ENCODE data around the gene NEK8.

NEK8 gene

DNA sequence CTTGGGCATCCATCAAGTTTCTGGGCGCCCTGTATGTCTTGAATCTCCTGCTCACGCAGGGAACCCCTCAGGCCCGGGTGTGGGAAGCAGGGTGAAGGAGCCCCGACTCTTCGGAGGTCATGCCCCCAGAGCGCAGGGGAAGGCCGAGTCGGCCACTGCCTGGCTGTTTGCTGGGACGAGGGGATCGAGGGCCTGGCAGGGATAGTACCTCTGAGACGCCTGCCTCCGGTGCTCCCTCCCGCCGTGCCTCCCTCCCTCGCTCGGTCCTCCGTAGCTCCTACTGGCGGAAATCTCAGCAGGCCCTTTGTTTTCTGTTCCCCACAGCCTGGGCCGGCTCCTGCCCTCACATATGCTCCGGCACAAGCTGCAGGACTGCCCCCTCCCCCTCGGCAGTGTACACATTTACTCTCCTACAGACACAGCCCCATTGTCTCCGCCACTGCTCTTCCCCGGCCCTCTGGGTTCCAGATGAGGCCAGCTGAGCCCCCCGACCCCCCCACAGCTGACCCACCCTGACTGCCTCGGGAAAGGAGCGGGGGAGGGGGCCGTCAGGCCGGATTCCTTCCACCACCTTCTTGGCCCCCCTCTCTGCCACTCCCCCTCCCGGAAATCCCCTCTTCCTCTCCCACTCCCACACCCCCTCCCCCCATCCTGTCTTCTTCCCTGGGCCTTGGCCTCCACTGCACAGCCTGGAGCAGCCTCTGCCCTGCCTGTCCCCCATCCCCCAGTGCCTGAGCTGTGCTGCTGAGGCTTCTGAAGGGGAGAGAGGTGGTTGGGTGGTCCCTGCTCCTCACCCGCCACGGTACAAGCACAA lies 16.6 kb downstream of the NEK8 start:
- no peak for DNase-seq (ENCODE audit: low read depth)

DNA sequence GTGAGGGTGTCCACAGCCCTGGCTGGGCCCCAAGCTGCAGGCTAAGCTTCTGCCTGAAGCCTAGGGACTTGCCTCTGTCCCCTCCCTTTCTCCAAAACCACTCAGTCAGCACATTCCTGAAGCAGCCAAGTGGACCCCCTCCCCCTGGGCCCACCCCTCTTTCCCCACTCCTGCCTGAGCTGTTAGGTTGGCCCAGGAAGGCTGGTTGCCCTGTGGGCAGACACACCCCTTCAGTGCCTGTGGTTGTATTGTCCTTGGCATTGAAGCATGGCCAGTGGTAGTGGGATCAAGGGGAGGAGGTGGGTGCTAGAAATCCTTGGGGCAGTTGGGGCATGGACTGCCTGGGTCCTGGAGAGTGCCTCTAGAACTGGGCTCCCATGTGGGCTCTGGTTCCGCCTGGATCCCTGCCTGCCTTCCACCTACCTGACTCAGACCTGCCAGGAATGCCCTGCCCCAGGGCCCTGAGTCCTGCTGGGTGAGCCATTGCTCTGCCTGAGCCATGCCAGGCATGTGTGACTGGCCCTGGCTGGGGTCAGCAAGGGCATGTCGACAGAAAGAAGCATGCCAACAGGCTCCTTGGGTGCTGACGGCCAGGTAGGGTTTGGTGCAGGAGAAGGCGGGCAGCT lies 17.3 kb downstream of the NEK8 start:
- no peak for DNase-seq (ENCODE audit: low read depth)

DNA sequence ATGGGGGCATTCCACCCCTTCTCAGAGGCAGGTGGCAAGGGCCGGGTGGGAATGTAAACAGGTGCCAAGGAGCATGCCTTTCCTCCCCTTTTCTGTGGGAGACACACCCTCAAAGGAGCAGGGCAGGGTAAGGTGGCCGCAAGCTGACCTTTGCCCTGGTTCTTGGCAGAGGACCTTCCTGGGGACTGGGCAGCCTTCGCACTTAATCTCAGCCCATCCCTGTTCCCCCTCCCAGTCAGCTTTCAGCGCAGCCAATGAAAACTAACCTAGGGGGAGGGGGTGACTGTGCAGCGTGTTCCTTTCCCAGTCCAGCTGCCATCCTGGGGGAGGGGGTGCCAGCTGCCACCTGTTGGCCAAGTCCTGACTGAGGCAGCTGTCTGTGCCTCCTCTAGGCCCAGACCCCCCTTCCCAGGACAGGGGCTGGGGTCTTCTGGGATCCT lies 18.0 kb downstream of the NEK8 start:
- no peak for DNase-seq (ENCODE audit: low read depth)

DNA sequence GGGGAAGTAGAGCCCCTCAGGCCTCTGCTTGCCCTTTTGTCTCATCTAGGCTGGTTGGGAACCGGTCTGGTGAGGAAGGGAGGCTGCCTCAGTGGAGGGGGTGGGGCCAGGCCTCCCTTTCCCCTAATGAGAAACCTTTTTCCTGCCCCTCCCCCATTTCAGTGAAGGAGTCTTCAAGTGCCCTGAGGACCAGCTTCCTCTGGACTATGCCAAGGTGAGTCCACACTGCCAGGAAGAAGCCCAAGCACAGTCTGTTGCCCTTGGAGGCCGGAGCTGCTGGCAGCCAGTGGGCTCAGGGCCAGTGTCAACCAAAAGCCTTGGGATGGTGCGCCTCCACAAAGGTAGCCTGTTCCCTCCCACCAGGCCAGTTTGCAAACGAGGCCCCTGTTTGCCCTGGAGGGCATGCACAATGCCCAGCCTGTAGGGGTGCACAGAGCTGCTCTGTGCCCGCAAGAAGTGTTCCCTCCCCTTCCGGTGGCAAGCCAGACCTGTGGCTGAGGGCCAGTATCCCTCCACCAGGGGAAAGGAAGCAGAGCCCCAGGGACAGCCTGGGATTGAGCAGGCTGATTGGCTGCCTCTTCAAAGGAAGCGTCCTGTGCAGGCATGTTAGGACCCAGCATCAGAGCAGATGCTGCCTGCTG lies 18.6 kb downstream of the NEK8 start:
- DNase-seq (ENCODE audit: low read depth), result no peak

DNA sequence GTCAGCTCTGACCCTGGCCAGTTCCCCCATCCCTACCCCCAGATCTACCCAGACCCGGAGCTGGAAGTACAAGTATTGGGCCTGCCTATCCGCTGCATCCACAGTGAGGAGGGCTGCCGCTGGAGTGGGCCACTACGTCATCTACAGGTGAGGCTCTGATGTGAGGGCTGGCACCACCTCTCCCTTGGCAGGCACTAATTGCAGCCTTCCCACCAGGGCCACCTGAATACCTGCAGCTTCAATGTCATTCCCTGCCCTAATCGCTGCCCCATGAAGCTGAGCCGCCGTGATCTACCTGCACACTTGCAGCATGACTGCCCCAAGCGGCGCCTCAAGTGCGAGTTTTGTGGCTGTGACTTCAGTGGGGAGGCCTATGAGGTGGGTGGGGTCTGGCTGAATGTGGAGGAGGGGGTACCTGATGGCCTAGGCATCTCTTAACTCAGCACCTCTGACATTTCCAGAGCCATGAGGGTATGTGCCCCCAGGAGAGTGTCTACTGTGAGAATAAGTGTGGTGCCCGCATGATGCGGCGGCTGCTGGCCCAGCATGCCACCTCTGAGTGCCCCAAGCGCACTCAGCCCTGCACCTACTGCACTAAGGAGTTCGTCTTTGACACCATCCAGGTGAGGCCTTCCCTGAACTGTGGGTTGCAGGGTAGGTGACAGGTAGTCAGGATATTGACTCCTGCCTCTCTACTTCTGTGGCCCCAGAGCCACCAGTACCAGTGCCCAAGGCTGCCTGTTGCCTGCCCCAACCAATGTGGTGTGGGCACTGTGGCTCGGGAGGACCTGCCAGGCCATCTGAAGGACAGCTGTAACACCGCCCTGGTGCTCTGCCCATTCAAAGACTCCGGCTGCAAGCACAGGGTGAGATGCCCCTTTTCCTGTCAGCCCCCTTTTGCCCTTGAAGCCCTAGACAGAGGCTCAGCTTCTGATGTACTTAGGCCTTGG lies 19.5 kb downstream of the NEK8 start:
- no peak for DNase-seq (ENCODE audit: low read depth)

DNA sequence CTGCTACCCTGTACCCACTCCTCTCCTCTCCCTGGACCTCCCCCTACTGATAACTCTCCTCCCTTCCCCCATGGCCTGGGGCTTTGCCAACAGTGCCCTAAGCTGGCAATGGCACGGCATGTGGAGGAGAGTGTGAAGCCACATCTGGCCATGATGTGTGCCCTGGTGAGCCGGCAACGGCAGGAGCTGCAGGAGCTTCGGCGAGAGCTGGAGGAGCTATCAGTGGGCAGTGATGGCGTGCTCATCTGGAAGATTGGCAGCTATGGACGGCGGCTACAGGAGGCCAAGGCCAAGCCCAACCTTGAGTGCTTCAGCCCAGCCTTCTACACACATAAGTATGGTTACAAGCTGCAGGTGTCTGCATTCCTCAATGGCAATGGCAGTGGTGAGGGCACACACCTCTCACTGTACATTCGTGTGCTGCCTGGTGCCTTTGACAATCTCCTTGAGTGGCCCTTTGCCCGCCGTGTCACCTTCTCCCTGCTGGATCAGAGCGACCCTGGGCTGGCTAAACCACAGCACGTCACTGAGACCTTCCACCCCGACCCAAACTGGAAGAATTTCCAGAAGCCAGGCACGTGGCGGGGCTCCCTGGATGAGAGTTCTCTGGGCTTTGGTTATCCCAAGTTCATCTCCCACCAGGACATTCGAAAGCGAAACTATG lies 20.4 kb downstream of the NEK8 start:
- DNase-seq (ENCODE audit: low read depth), result no peak

DNA sequence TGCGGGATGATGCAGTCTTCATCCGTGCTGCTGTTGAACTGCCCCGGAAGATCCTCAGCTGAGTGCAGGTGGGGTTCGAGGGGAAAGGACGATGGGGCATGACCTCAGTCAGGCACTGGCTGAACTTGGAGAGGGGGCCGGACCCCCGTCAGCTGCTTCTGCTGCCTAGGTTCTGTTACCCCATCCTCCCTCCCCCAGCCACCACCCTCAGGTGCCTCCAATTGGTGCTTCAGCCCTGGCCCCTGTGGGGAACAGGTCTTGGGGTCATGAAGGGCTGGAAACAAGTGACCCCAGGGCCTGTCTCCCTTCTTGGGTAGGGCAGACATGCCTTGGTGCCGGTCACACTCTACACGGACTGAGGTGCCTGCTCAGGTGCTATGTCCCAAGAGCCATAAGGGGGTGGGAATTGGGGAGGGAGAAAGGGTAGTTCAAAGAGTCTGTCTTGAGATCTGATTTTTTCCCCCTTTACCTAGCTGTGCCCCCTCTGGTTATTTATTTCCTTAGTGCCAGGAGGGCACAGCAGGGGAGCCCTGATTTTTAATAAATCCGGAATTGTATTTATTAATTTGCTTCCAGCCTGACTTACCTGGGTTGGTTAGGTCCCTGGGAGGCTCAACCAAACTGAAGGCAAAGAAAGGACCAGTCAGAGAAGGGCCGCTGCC lies 21.1 kb downstream of the NEK8 start:
- no peak for DNase-seq (ENCODE audit: low read depth)

DNA sequence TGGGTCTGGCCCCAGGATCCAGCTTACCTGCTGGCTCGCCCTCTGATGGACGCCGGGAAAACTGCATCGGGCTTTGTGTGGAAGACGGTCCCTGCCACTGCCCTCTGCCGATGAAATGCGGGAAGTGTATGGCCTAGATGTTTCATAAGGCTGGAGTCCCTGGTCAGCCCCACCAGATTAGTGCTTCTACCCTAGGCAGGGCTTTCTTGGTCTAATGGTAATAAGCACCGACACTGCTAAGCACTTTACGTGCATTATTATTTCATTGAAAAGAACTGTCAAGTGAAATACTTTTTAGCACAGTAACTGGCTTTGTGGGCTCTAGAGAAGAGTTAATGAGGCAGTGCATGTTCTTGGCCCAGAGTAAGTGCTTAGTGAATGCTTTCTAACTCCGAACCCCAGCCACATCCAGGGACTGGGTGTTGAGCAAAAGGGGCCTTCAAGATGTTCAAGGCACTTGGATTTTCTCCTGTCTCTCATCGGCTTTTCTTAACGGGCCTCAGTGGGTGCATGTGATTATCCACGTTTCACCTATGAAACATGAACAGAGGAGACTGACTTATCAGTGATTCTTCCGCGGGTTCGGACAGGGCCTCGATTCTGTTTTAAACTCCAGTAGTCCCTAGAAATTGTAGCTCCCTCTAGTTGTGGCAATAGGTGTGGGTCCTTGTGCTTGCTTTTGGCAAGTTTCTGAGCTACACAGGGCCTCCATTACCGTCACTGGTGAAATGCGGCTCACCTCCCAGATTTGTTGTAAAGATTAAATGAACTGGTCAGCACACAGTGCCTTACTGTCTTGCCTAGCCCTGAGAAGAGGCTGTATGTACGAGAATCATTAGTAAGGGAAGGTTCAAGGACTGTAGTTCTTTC lies 21.8 kb downstream of the NEK8 start:
- peak; percentile 67 for DNase-seq (ENCODE audit: low read depth)

DNA sequence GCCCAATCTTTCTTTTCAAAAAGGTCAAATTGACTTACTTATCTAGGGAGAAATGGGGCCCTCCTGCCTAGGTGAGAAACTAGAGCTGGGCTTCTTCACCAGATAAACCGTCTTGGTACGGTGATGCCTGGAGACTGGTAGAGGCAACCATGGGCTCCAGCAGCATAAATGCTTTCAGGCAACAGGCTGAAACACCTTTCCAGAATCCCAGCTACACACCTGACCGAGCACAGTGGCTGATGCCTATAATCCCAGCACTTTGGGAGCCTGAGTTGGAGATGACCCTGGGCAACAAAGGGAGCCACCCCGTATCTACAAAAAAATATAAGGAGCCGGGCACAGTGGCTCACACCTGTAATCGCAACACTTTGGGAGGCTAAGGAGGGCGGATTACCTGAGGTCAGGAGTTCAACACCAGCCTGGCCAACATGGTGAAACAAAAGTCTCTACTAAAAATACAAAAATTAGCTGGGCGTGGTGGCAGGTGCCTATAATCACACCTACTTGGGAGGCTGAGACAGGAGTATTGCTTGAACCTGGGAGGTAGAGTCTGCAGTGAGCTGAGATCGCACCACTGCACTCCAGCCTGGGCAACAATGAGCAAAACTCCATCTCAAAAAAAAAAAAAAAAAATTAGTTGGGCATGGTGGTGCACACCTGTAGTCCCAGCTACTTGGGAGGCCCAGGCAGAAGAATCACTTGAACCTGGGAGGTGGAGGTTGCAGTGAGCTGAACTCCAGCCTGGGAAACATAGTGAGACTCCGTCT lies 23.2 kb downstream of the NEK8 start:
- DNase-seq (ENCODE audit: low read depth), result no peak

DNA sequence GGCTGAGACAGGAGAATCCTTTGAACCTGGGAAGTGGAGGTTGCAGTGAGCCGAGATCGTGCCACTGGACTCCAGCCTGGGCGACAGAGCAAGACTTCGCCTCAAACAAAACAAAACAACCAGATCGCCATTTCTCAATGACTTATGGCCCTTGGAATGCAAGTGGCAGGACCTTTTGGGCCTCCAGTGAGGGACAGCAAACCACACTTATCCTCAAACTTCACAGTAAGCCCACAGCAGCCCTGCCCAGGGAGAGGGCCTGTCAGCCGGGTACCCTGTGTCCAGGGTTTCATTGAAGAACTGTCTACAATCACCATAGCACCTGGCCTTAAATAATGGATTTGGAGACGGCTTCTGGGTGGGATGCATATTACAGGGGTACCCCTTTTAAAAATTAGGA lies 26.9 kb downstream of the NEK8 start:
- no peak for DNase-seq (ENCODE audit: low read depth)

DNA sequence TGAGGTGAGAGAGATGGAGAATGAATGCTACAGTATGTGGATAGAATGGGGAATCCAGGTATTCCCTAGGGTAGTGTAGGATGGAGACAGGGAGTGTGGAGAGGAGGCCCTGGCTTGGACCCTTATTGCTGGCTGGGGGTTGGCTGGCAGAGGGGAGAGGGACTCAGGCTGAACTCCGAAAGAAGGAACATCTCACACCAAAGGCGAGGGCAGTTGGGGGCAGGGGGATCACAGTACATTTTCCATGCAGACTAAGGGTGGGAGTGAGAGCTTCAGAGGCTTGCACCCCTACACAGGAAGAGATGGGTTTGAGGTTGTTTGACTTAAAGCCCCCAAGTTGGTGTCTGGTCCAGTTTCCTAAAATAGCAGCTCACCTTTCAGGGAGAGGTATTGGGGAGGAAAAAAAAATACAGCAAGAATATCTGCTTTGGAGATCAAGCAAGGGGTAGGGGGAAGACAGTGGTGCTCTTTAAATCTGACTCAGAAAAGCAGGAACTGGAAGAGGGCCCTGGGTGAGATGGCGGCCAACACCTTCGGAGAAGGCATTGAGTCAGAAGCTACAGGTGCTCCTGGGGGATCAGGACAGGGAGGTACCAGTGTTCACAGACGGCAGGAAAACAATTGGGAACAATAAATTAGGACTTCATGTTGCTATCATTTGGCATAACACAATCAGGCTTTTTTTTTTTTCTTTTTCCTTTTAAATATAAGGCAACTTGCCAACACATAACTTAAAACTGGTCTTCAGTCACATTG lies 27.6 kb downstream of the NEK8 start:
- DNase-seq (ENCODE audit: low read depth), result no peak

DNA sequence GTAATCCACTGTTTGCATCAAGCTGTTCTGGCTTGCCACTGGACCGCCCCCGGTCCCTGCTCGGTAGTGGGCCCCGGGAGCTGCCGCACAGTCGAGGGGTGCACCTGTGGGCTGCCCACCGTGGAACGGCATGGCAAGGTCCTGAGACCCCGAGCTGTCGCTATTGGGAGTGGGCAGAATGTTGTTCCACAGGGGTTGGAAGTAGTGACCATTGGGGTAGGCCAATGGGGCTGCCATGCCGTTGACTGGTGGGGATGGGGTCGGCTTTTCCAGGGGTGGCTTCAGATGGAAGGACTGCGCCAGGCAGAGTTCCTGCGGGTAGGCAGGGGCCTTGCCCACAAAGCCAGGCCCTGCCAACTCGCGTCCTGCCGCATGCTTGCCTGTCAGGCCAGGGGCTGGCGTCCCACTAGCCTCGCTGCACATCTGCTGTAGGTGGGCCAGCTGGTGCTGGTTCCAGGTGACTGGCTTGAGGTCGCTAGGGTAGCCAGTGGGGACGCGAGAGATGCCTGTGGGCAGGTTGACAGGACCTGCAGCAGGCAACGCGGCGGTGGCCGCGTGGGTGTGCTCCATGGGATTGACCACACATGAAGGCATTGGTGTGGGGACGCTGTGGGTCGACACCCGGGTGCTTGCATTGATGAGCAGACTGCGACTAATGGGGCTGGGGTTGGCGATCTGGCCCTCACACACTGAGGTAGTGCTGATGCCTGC lies 30.0 kb downstream of the NEK8 start:
- DNase-seq (ENCODE audit: low read depth), result no peak

DNA sequence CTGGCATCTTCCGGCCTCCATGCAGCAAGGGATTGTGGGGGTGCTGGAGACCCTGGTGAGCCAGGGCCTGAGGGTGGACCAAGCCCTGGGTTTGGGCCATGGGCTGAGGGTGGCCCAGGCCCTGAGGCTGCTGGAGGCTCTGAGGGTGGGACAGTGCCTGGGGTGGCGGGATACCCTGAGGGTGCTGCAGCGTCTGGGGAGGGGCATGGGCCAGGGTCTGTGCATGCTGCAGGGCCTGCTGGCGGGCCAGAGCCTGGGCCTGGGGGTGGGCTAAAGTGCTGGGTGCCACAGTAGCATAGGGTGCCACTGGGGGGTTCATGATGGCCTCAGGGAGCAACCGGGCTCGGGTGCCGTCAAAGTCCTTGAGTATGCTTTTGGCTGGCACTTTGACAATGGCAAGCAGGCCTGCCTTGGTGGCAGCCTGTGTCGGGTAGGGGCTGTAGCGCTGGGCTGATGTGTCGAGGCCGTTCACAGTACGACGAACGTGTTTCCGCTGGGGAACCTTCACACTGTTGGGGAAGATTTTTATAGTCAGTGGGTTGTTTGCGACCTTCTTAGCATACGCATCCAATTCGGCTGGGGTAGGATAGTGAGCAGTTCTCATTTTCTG lies 30.8 kb downstream of the NEK8 start:
- no peak for DNase-seq (ENCODE audit: low read depth)

DNA sequence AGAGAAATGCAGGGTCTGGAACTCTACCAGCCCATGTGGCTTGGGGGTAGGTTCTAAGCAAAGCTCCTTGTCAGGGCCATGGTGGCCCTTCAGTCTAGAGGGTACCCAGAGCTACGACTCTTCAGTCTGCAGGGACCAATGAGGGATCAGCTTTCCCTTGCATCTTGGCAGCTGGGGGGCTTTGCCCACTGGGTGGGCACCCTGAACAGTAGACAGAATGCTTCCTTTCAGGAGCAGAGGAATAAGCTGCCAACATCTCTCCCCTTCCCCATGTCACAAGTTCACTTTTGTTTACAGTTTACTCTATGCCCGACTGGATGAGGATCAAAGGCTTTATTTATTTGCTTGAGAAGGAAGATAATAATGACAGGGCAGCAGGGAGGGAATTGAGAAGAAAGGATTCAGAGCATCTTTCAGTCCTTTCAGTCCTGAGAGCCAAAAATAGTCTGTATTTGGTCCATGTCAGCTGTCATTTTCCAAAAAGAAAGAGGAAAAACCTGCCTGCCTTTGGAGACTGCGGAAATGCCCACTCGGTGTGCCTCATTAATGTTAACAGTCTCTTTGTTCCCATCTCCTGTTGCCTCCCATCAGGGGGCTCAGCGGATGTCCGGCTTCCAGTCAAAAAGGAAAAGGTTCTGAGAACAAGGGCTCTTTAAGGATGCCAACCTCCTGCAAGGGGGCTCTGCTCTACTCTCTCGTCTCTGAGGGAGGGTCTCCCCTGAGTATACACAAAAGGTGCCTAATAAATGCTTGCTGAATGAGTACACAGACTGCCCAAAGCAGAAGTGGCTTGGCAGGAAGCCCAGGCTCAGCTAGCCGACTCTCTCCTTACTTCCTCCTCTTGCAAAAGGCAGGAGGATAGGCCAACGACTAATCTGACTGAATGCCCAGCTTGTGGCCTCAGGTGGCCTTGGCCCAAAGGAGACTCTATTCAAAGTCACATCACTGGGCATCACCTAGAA lies 32.3 kb downstream of the NEK8 start:
- peak; percentile 24 for DNase-seq (ENCODE audit: low read depth)

DNA sequence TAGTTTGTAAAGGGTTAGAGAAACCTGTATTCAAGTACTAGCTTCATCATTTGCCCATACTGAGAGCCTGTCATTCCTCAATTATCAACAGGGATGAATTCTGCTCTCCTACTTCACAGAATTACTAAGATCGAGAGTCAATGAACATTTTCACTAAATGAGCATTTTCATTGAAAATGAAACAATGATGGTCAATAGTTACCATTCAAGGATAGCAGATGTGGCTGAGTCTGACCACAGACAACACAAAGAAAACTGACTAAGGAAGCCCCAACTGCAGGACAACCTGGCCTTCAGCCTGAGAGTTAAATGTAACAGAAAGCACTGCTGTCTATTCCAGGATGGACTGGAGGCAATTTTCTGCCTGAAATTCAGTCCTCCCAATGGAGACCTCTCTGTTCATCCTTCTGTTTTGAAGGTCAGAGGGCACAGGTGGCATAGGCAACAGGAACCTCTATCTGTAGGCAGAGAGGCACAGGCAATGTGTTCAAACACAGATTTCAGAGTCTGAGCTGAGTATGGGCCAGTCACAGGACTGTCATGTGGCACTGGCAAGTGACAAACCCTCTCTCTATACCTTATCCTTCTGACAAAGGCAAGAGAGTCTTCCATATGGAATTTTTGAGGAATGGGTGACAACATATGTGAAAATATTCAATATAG lies 34.7 kb downstream of the NEK8 start:
- DNase-seq (ENCODE audit: low read depth), result no peak

DNA sequence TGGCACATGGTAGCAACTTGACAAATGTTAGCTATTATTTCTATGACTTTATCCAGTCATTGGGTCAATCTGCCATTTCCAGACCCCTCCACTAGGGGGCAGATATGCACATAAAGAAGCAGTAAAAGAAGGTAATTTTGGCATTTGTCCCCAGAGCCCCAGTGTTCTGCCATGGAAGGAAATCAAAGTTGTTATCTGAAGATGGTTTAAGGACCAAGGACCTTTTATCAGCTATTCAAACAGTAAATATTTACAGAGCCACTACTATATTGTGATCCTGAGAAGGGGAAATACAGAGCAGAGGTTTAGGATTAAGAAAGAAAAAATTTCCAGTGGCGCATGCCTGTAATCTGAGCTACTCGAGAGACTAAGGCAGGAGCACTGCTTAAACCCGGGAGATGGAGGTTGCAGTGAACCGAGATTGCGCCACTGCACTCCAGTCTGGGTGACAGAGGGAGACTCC lies 35.2 kb downstream of the NEK8 start:
- DNase-seq (ENCODE audit: low read depth), result no peak

Data from non-pigmented ciliary epithelial cell (primary cell).